MM.1S (cell line): ENCODE measurements around the gene TGFB2.

Source experiments
- DNase-seq: peaks from one replicate; pipeline ENCODE4 v3.0.0-alpha.2; 2015
- H2AFZ ChIP-seq: fragments of 300-600 bp; sonication (generic); 2 replicates; pipeline ENCODE4 v1.6.0; 2016; ENCODE audit warnings: antibody characterized with exemption, low read length
- H3F3A ChIP-seq: fragments of 300-600 bp; sonication (generic); 2 replicates; pipeline ENCODE4 v1.6.1; 2016; ENCODE audit warnings: mild to moderate bottlenecking, antibody characterized with exemption, low read length, moderate library complexity, mixed read lengths; ENCODE audit not compliant: insufficient read depth
- H3K27ac ChIP-seq: fragments of 300-600 bp; sonication (generic); 2 replicates; pipeline ENCODE4 v1.5.1; 2016; ENCODE audit warnings: mild to moderate bottlenecking, low read length
- H3K27me3 ChIP-seq: fragments of 300-600 bp; sonication (generic); replicated peaks from 2 replicates; pipeline ENCODE4 v1.6.0; 2016; ENCODE audit warnings: low read length; ENCODE audit not compliant: insufficient read depth
- H3K36me3 ChIP-seq: fragments of 300-600 bp; sonication (generic); replicated peaks from 2 replicates; pipeline ENCODE4 v1.6.1; 2016; ENCODE audit warnings: mild to moderate bottlenecking, low read length, mixed read lengths; ENCODE audit not compliant: insufficient read depth
- H3K4me1 ChIP-seq: fragments of 300-600 bp; sonication (generic); 2 replicates; pipeline ENCODE4 v1.6.1; 2016; ENCODE audit warnings: low read length, mixed read lengths
- H3K4me2 ChIP-seq: fragments of 300-600 bp; sonication (generic); 2 replicates; pipeline ENCODE4 v1.6.0; 2016; ENCODE audit warnings: low read depth, low read length
- H3K4me3 ChIP-seq: fragments of 300-600 bp; sonication (generic); 2 replicates; pipeline ENCODE4 v1.5.1; 2016; ENCODE audit warnings: low read length, mixed read lengths
- H3K79me2 ChIP-seq: fragments of 300-600 bp; sonication (generic); 2 replicates; pipeline ENCODE4 v1.6.1; 2016; ENCODE audit warnings: mixed run types, low read length, mixed read lengths
- H3K9ac ChIP-seq: fragments of 300-600 bp; sonication (generic); 2 replicates; pipeline ENCODE4 v1.6.1; 2016; ENCODE audit warnings: low read length, mixed read lengths
- H3K9me2 ChIP-seq: fragments of 300-600 bp; sonication (generic); replicated peaks from 2 replicates; pipeline ENCODE4 v1.6.1; 2016; ENCODE audit warnings: mild to moderate bottlenecking, low read length, mixed read lengths; ENCODE audit not compliant: insufficient read depth
- H3K9me3 ChIP-seq: fragments of 300-600 bp; sonication (generic); replicated peaks from 2 replicates; pipeline ENCODE4 v1.6.1; 2016; ENCODE audit warnings: mild to moderate bottlenecking, low read length, mixed read lengths; ENCODE audit not compliant: insufficient read depth
- H4K20me1 ChIP-seq: fragments of 300-600 bp; sonication (generic); 2 replicates; pipeline ENCODE4 v1.6.1; 2016; ENCODE audit warnings: mild to moderate bottlenecking, low read length, moderate library complexity, mixed read lengths; ENCODE audit not compliant: insufficient read depth
- EZH2 ChIP-seq: fragments of 300-600 bp; sonication (generic); optimal IDR thresholded peaks from 2 replicates; pipeline ENCODE3; 2017; ENCODE audit warnings: low read depth, mild to moderate bottlenecking, antibody characterized with exemption, low read length, mixed read lengths
- EZH2phosphoT487 ChIP-seq: fragments of 300-600 bp; sonication (generic); IDR thresholded peaks from 2 replicates; pipeline ENCODE4 v1.6.1; 2018; ENCODE audit warnings: antibody characterized with exemption, low read length
- TF ChIP-seq, protein P1 (sequence below): fragments of 300-600 bp; sonication (generic); IDR thresholded peaks from 2 replicates; pipeline ENCODE4 v1.5.1; 2016; ENCODE audit warnings: antibody characterized with exemption, low read length, mixed read lengths

Gene TGFB2

DNA sequence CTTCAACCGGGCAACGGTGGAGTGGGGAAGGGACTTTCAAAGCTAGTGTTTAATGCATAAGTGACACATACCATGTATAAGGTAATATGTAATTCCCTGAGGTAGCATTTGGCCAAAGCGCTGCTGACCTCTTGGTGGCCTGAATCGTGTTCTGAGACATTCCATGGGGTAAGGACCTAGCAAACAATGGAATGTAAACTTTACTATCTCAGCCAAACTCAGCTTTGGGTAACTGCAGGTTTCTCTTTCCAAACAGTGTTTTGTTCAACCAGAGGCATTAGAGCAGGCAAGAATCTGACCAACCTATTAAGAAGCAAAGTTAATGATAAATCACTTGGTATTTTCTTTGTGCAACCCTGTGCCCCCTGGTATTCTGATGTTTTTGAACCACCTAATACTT, 22.0 kb downstream of the TGFB2 start:
- Histone ChIP-seq H3K9ac (no peak overlapping the region), H3K79me2 (no peaks in the 10 kb centered on the region), H2AFZ (no peak overlapping the region), H3K4me3 (no peak overlapping the region), H3K36me3 (no peaks in the 10 kb centered on the region), H3K4me1 (peaks cover 7% of the 10 kb centered on the region), H3K4me2 (no peak overlapping the region), H3K27me3 (no peaks in the 10 kb centered on the region), H3K27ac (no peak overlapping the region), H3K9me3 (no peaks in the 10 kb centered on the region), H3K9me2 (no peaks in the 10 kb centered on the region), H3F3A (no peaks in the 10 kb centered on the region), H4K20me1 (no peaks in the 10 kb centered on the region)
- DNase-seq: no peak
- TF ChIP-seq, protein P1, sequence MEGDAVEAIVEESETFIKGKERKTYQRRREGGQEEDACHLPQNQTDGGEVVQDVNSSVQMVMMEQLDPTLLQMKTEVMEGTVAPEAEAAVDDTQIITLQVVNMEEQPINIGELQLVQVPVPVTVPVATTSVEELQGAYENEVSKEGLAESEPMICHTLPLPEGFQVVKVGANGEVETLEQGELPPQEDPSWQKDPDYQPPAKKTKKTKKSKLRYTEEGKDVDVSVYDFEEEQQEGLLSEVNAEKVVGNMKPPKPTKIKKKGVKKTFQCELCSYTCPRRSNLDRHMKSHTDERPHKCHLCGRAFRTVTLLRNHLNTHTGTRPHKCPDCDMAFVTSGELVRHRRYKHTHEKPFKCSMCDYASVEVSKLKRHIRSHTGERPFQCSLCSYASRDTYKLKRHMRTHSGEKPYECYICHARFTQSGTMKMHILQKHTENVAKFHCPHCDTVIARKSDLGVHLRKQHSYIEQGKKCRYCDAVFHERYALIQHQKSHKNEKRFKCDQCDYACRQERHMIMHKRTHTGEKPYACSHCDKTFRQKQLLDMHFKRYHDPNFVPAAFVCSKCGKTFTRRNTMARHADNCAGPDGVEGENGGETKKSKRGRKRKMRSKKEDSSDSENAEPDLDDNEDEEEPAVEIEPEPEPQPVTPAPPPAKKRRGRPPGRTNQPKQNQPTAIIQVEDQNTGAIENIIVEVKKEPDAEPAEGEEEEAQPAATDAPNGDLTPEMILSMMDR: no peak
- TF ChIP-seq EZH2phosphoT487: no peak
- TF ChIP-seq EZH2: no peak

DNA sequence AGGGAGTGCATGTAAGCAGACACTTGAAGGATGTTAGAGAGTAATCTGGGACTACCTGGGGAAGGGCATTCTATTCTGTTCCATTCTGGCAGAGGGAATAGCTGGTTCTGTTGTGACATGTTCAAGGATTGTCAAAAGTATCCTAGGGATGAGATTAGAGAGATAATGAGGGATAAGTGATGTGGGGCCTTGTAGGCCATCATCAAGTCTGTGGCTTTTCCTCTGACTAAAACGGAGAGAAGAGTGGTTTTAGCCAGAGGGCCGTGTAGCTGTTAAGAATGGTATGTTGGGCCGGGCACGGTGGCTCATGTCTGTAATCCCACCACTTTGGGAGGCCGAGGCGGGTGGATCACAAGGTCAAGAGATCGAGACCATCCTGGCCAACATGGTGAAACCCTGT, 23.6 kb downstream of the TGFB2 start:
- Histone ChIP-seq H3K36me3 (no peaks in the 10 kb centered on the region), H3K9ac (no peak overlapping the region), H3K9me2 (no peaks in the 10 kb centered on the region), H2AFZ (no peak overlapping the region), H3K4me1 (peaks cover 7% of the 10 kb centered on the region), H3K9me3 (no peaks in the 10 kb centered on the region), H3K4me2 (no peak overlapping the region), H3K27ac (no peak overlapping the region), H3F3A (no peaks in the 10 kb centered on the region), H3K4me3 (no peak overlapping the region), H4K20me1 (no peaks in the 10 kb centered on the region), H3K27me3 (no peaks in the 10 kb centered on the region), H3K79me2 (no peaks in the 10 kb centered on the region)
- DNase-seq: no peak
- no peak for TF ChIP-seq EZH2phosphoT487
- no peak for TF ChIP-seq EZH2
- TF ChIP-seq, protein P1: no peak

GRCh38 chr1:218369688-218370511, 24.8 kb downstream of the TGFB2 start:
- no peaks in the 10 kb centered on the region for H3K36me3 ChIP-seq

More at GRCh38 chr1:218369688-218370511, 24.8 kb downstream of the TGFB2 start:
- DNase-seq: peak; percentile 24
- TF ChIP-seq EZH2phosphoT487: no peak
- TF ChIP-seq, protein P1: no peak
- TF ChIP-seq EZH2: no peak
- H2AFZ ChIP-seq: no peak overlapping the region
- H3K4me1 ChIP-seq: peaks cover 7% of the 10 kb centered on the region
- H3K4me2 ChIP-seq: no peak overlapping the region
- H4K20me1 ChIP-seq: no peaks in the 10 kb centered on the region
- H3K27me3 ChIP-seq: no peaks in the 10 kb centered on the region
- H3K27ac ChIP-seq: no peak overlapping the region
- no peaks in the 10 kb centered on the region for H3F3A ChIP-seq
- no peaks in the 10 kb centered on the region for H3K9me2 ChIP-seq
- H3K79me2 ChIP-seq: no peaks in the 10 kb centered on the region
- H3K9ac ChIP-seq: no peak overlapping the region
- no peak overlapping the region for H3K4me3 ChIP-seq
- no peaks in the 10 kb centered on the region for H3K9me3 ChIP-seq
